ENCODE results near the gene CYP2C19. TPM values are rescaled to one million over a fixed set of nuclear protein-coding genes. Genes with fewer than 3 reads are reported as not detected.
"Not testable (repeated sequence)": the region's sequence is repeated elsewhere in the genome, so short reads cannot be mapped to it uniquely, and the experiment has no call there.

Gene CYP2C19
- total and polyA plus RNA-seq, 12 donors: 0.06 TPM; not detected in 11

- WGBS, 4 donors: 63 to 83% (median 72%) methylated on average over 1 of the region's 1 CpG
- no peak for DNase-seq
- Histone ChIP-seq H3K27ac (no peak overlapping the region), H3K27me3 (no peaks in the 10 kb centered on the region), H3K36me3 (replicated peaks in 1 of 2) (no peaks in the 10 kb centered on the region), H3K4me3 (no peak overlapping the region), H3K4me1 (replicated peaks in 1 of 2) (no peaks in the 10 kb centered on the region), H3K9me3 (replicated peaks in 1 of 3) (no peaks in the 10 kb centered on the region)
- intact Hi-C loops (cut with DNase I): no loop called here
- TF ChIP-seq POLR2A (IDR thresholded peaks at IDR 0.05) (no peak), CTCF (IDR thresholded peaks at IDR 0.05) (no peak)
Observed at GRCh38 chr10:94803307-94803706, 40.8 kb downstream of the CYP2C19 start.

GRCh38 chr10:94830025-94830424 lies 67.5 kb downstream of the CYP2C19 start:
- H3K9me3 ChIP-seq (replicated peaks in 1 of 3); H3K36me3 ChIP-seq (replicated peaks in 1 of 2); H3K4me1 ChIP-seq (replicated peaks in 1 of 2); DNase-seq; H3K27me3 ChIP-seq; intact Hi-C loops (cut with DNase I); H3K27ac ChIP-seq; H3K4me3 ChIP-seq: not testable (repeated sequence)
- WGBS, 4 donors: 82 to 92% (median 84%) methylated on average over 5 to 13 of the region's 13 CpGs

- TF ChIP-seq POLR2A (IDR thresholded peaks at IDR 0.05) (no peak), CTCF (IDR thresholded peaks at IDR 0.05) (no peak)
- no peak overlapping the region for H3K4me3 ChIP-seq
- intact Hi-C loops (cut with DNase I): no loop called here
- 62 to 76% (median 67%) methylated on average over 1 of the region's 1 CpG for WGBS, 4 donors
- no peaks in the 10 kb centered on the region for H3K27me3 ChIP-seq
- H3K9me3 ChIP-seq (replicated peaks in 1 of 3): no peaks in the 10 kb centered on the region
- no peak overlapping the region for H3K27ac ChIP-seq
- DNase-seq: no peak
- no peaks in the 10 kb centered on the region for H3K36me3 ChIP-seq (replicated peaks in 1 of 2)
- no peaks in the 10 kb centered on the region for H3K4me1 ChIP-seq (replicated peaks in 1 of 2)
Observed at GRCh38 chr10:94846204-94846603, 83.7 kb downstream of the CYP2C19 start.

GRCh38 chr10:94850766-94851165 lies 88.3 kb downstream of the CYP2C19 start:
- Histone ChIP-seq H3K9me3 (replicated peaks in 1 of 3) (no peaks in the 10 kb centered on the region), H3K4me3 (no peak overlapping the region), H3K36me3 (replicated peaks in 1 of 2) (no peaks in the 10 kb centered on the region), H3K27me3 (no peaks in the 10 kb centered on the region), H3K4me1 (replicated peaks in 1 of 2) (no peaks in the 10 kb centered on the region), H3K27ac (no peak overlapping the region)
- intact Hi-C loops (cut with DNase I): no loop called here
- no peak for DNase-seq
- TF ChIP-seq POLR2A (IDR thresholded peaks at IDR 0.05): no peak
- no peak for TF ChIP-seq CTCF (IDR thresholded peaks at IDR 0.05)
- 25 to 42% (median 36%) methylated on average over 1 of the region's 1 CpG for WGBS, 4 donors

GRCh38 chr10:94851263-94851662 lies 88.8 kb downstream of the CYP2C19 start:
- no peak for DNase-seq
- H3K27me3 ChIP-seq: no peaks in the 10 kb centered on the region
- no peak for TF ChIP-seq POLR2A (IDR thresholded peaks at IDR 0.05)
- TF ChIP-seq CTCF (IDR thresholded peaks at IDR 0.05): no peak
- no peak overlapping the region for H3K27ac ChIP-seq
- no peaks in the 10 kb centered on the region for H3K36me3 ChIP-seq (replicated peaks in 1 of 2)
- no peaks in the 10 kb centered on the region for H3K4me1 ChIP-seq (replicated peaks in 1 of 2)
- no peak overlapping the region for H3K4me3 ChIP-seq
- no peaks in the 10 kb centered on the region for H3K9me3 ChIP-seq (replicated peaks in 1 of 3)
- intact Hi-C loops (cut with DNase I): no loop called here

Measured in adrenal gland (tissue), 12 donors.